Activated CD8-positive, alpha-beta memory T cell treated with anti-CD3 and anti-CD28 coated beads, Interleukin-2, amount 10 ng/mL, durations not matched to agents 7 days and 5 days (primary cell): Measurements from ENCODE around the gene TMEM17. TPM values are rescaled to one million over a fixed set of nuclear protein-coding genes. Genes with fewer than 3 reads are reported as not detected.
A peak's percentile ranks its signal among the peaks of the same experiment; 100 is the strongest.

ENCODE experiments used
- ATAC-seq: fragments of 150-1000 bp; cut with Tn5 transposase; one replicate; pipeline ENCODE4 v1.10.0; 2021; ENCODE audit warnings: moderate library complexity
- CTCF ChIA-PET: fragments of 350-600 bp; sonication (Branson Sonifier 250); formaldehyde crosslinking; loops from one replicate; lab custom pipeline; 2021; ENCODE audit warnings: antibody characterized with exemption; lab: Charles Lee
- DNase-seq: peaks from one replicate; pipeline ENCODE4 v3.0.0-alpha.2; 2020
- H3K27ac Mint-ChIP-seq: one replicate; pipeline ENCODE4 v1.8.0; 2021; ENCODE audit warnings: mild to moderate bottlenecking, mixed read lengths
- H3K27me3 Mint-ChIP-seq: one replicate; pipeline ENCODE4 v1.8.0; 2021; ENCODE audit warnings: mixed read lengths
- H3K36me3 Mint-ChIP-seq: one replicate; pipeline ENCODE4 v1.8.0; 2021; ENCODE audit warnings: mild to moderate bottlenecking, mixed read lengths
- H3K4me1 Mint-ChIP-seq: one replicate; pipeline ENCODE4 v1.8.0; 2021; ENCODE audit warnings: mixed read lengths
- H3K4me3 Mint-ChIP-seq: one replicate; pipeline ENCODE4 v1.8.0; 2021; ENCODE audit warnings: mild to moderate bottlenecking, moderate library complexity, mixed read lengths
- H3K9me3 Mint-ChIP-seq: one replicate; pipeline ENCODE4 v1.8.0; 2022; ENCODE audit warnings: low read depth, mixed read lengths
- total RNA-seq, 2 experiments: library from RNA; stranded (reverse); gene quantifications; one replicate each; pipeline ENCODE4 v1.2.3, GENCODE V29; 2021

TMEM17 gene
- total RNA-seq, 2 experiments from 2014 or later = 0.12 to 0.26 TPM

GRCh38 chr2:62499430-62500060 is 6.5 kb downstream of the TMEM17 start:
- Mint-ChIP-seq H3K4me3 (no peak overlapping the region), H3K27me3 (peaks cover 11% of the 10 kb centered on the region), H3K27ac (no peak overlapping the region), H3K4me1 (no peaks in the 10 kb centered on the region), H3K36me3 (no peaks in the 10 kb centered on the region), H3K9me3 (no peaks in the 10 kb centered on the region)
- ATAC-seq (no peak), DNase-seq (no peak)
- CTCF ChIA-PET = no interaction called here

GRCh38 chr2:62498739-62499138 is 7.3 kb downstream of the TMEM17 start:
- ATAC-seq (no peak), DNase-seq (no peak)
- H3K4me1 Mint-ChIP-seq = no peaks in the 10 kb centered on the region
- CTCF ChIA-PET = no interaction called here
- H3K27ac Mint-ChIP-seq = no peak overlapping the region
- H3K36me3 Mint-ChIP-seq = no peaks in the 10 kb centered on the region
- no peaks in the 10 kb centered on the region for H3K9me3 Mint-ChIP-seq
- no peak overlapping the region for H3K4me3 Mint-ChIP-seq
- peaks cover 7% of the 10 kb centered on the region for H3K27me3 Mint-ChIP-seq

- Mint-ChIP-seq H3K4me1 (no peaks in the 10 kb centered on the region), H3K4me3 (no peak overlapping the region)
- CTCF ChIA-PET = no interaction called here
These were observed 10.2 kb downstream of the TMEM17 start for GRCh38 chr2:62495761-62496160.

GRCh38 chr2:62492048-62492447 is 13.9 kb downstream of the TMEM17 start:
- Mint-ChIP-seq H3K4me1 (no peaks in the 10 kb centered on the region), H3K27me3 (peaks cover 8% of the 10 kb centered on the region), H3K27ac (no peak overlapping the region), H3K9me3 (no peaks in the 10 kb centered on the region), H3K4me3 (no peak overlapping the region), H3K36me3 (no peaks in the 10 kb centered on the region)
- DNase-seq = no peak
- no peak for ATAC-seq
- CTCF ChIA-PET = no interaction called here

More at GRCh38 chr2:62495761-62496160, 10.2 kb downstream of the TMEM17 start:
- Mint-ChIP-seq H3K36me3 (no peaks in the 10 kb centered on the region), H3K27me3 (peaks cover 4% of the 10 kb centered on the region), H3K9me3 (no peaks in the 10 kb centered on the region), H3K27ac (no peak overlapping the region)
- ATAC-seq (no peak), DNase-seq (no peak)

- Mint-ChIP-seq H3K9me3 (no peaks in the 10 kb centered on the region), H3K4me1 (no peaks in the 10 kb centered on the region), H3K4me3 (no peak overlapping the region), H3K36me3 (no peaks in the 10 kb centered on the region), H3K27ac (no peak overlapping the region), H3K27me3 (peaks cover 13% of the 10 kb centered on the region)
- CTCF ChIA-PET = no interaction called here
- ATAC-seq = no peak
- DNase-seq = no peak
These were observed 16.3 kb downstream of the TMEM17 start for GRCh38 chr2:62489702-62490101.

GRCh38 chr2:62489162-62489561 is 16.8 kb downstream of the TMEM17 start:
- H3K36me3 Mint-ChIP-seq = no peaks in the 10 kb centered on the region
- CTCF ChIA-PET = interaction anchor here (1.1 kb wide), 1 partner anchor 33 kb away, joined by 3 read pairs; no protein-coding TSS in a partner anchor
- H3K27me3 Mint-ChIP-seq = peaks cover 13% of the 10 kb centered on the region
- H3K4me3 Mint-ChIP-seq = no peak overlapping the region
- H3K9me3 Mint-ChIP-seq = no peaks in the 10 kb centered on the region
- no peak for ATAC-seq
- H3K4me1 Mint-ChIP-seq = no peaks in the 10 kb centered on the region
- no peak for DNase-seq
- H3K27ac Mint-ChIP-seq = no peak overlapping the region

GRCh38 chr2:62486439-62486765 is 19.6 kb downstream of the TMEM17 start:
- DNase-seq (no peak), ATAC-seq (no peak)
- peaks cover 8% of the 10 kb centered on the region for H3K27me3 Mint-ChIP-seq
- no peaks in the 10 kb centered on the region for H3K4me1 Mint-ChIP-seq
- H3K27ac Mint-ChIP-seq = no peak overlapping the region
- CTCF ChIA-PET = no interaction called here
- no peak overlapping the region for H3K4me3 Mint-ChIP-seq
- H3K9me3 Mint-ChIP-seq = no peaks in the 10 kb centered on the region
- no peaks in the 10 kb centered on the region for H3K36me3 Mint-ChIP-seq

GRCh38 chr2:62485761-62486438 is 20.1 kb downstream of the TMEM17 start:
- CTCF ChIA-PET = interaction anchor here (1.3 kb wide), 1 partner anchor 28 kb away, joined by 3 read pairs; no protein-coding TSS in a partner anchor
- Mint-ChIP-seq H3K27ac (no peak overlapping the region), H3K4me1 (no peaks in the 10 kb centered on the region), H3K4me3 (no peak overlapping the region), H3K36me3 (no peaks in the 10 kb centered on the region), H3K27me3 (peaks cover 8% of the 10 kb centered on the region), H3K9me3 (no peaks in the 10 kb centered on the region)
- DNase-seq (no peak), ATAC-seq (no peak)

GRCh38 chr2:62482558-62483352 is 23.2 kb downstream of the TMEM17 start:
- peaks cover 15% of the 10 kb centered on the region for H3K27me3 Mint-ChIP-seq
- ATAC-seq = no peak
- H3K36me3 Mint-ChIP-seq = no peaks in the 10 kb centered on the region
- no peaks in the 10 kb centered on the region for H3K4me1 Mint-ChIP-seq
- no peaks in the 10 kb centered on the region for H3K9me3 Mint-ChIP-seq
- DNase-seq = no peak
- CTCF ChIA-PET = no interaction called here
- H3K4me3 Mint-ChIP-seq = no peak overlapping the region
- no peak overlapping the region for H3K27ac Mint-ChIP-seq

GRCh38 chr2:62479917-62480316 is 26.1 kb downstream of the TMEM17 start:
- Mint-ChIP-seq H3K4me3 (no peak overlapping the region), H3K9me3 (no peaks in the 10 kb centered on the region), H3K27ac (no peak overlapping the region), H3K27me3 (peaks cover 12% of the 10 kb centered on the region), H3K4me1 (no peaks in the 10 kb centered on the region), H3K36me3 (no peaks in the 10 kb centered on the region)
- ATAC-seq (no peak), DNase-seq (no peak)
- CTCF ChIA-PET = no interaction called here

GRCh38 chr2:62478093-62478580 is 27.9 kb downstream of the TMEM17 start:
- Mint-ChIP-seq H3K36me3 (no peaks in the 10 kb centered on the region), H3K9me3 (no peaks in the 10 kb centered on the region), H3K27me3 (peaks cover 15% of the 10 kb centered on the region), H3K27ac (no peak overlapping the region), H3K4me1 (no peaks in the 10 kb centered on the region), H3K4me3 (no peak overlapping the region)
- ATAC-seq (no peak), DNase-seq (no peak)
- CTCF ChIA-PET = no interaction called here

GRCh38 chr2:62477573-62477972 is 28.4 kb downstream of the TMEM17 start:
- CTCF ChIA-PET = no interaction called here
- Mint-ChIP-seq H3K4me1 (no peaks in the 10 kb centered on the region), H3K4me3 (no peak overlapping the region)

GRCh38 chr2:62475172-62476011 is 30.6 kb downstream of the TMEM17 start:
- Mint-ChIP-seq H3K27me3 (peaks cover 19% of the 10 kb centered on the region), H3K27ac (no peak overlapping the region), H3K9me3 (no peaks in the 10 kb centered on the region), H3K4me1 (no peaks in the 10 kb centered on the region), H3K36me3 (no peaks in the 10 kb centered on the region), H3K4me3 (no peak overlapping the region)
- DNase-seq (no peak), ATAC-seq (peak; percentile 36)
- CTCF ChIA-PET = interaction anchor here (0.5 kb wide), 1 partner anchor 555 kb away, joined by 3 read pairs; no protein-coding TSS in a partner anchor

More at GRCh38 chr2:62477573-62477972, 28.4 kb downstream of the TMEM17 start:
- H3K9me3 Mint-ChIP-seq = no peaks in the 10 kb centered on the region
- no peaks in the 10 kb centered on the region for H3K36me3 Mint-ChIP-seq
- H3K27ac Mint-ChIP-seq = no peak overlapping the region
- DNase-seq (no peak), ATAC-seq (no peak)
- peaks cover 16% of the 10 kb centered on the region for H3K27me3 Mint-ChIP-seq
